ENCODE results near the gene PARD3.

The PARD3 gene

GRCh38 chr10:34824870-34825269 is 9.8 kb upstream of the PARD3 start:
- DNase-seq, result no peak

- DNase-seq, result no peak
Measured at GRCh38 chr10:34821587-34822585, 6.8 kb upstream of the PARD3 start.

- DNase-seq, result no peak
Measured at GRCh38 chr10:34817586-34817985, 2.5 kb upstream of the PARD3 start.

- no peak for DNase-seq
Measured at GRCh38 chr10:34817054-34817453, 2.0 kb upstream of the PARD3 start.

- DNase-seq, result peak in 1 of 14 donors; percentile 27
Measured at GRCh38 chr10:34816501-34817002, 1.5 kb upstream of the PARD3 start.

- DNase-seq, result no peak
Measured at GRCh38 chr10:34816085-34816496, 995 bp upstream of the PARD3 start.

- DNase-seq, result peak in 1 of 14 donors; percentile 65
Measured at GRCh38 chr10:34814913-34815184, 247 bp downstream of the PARD3 start.

- peak in 5 of 14 donors; percentile 15 to 73 (median 41) for DNase-seq
Measured at GRCh38 chr10:34814223-34814912, 728 bp downstream of the PARD3 start.

- DNase-seq, result peak in 1 of 14 donors; percentile 42
Measured at GRCh38 chr10:34813626-34814222, 1.4 kb downstream of the PARD3 start.

- no peak for DNase-seq
Measured at GRCh38 chr10:34812771-34813170, 2.3 kb downstream of the PARD3 start.

GRCh38 chr10:34811968-34812514 is 3.1 kb downstream of the PARD3 start:
- DNase-seq, result no peak

GRCh38 chr10:34811126-34811967 is 3.7 kb downstream of the PARD3 start:
- no peak for DNase-seq

- DNase-seq, result no peak
Measured at GRCh38 chr10:34809796-34810195, 5.3 kb downstream of the PARD3 start.

GRCh38 chr10:34808801-34809745 is 6.0 kb downstream of the PARD3 start:
- DNase-seq, result peak in 11 of 14 donors; percentile 6 to 74 (median 33)

GRCh38 chr10:34808336-34808735 is 6.8 kb downstream of the PARD3 start:
- DNase-seq, result no peak

GRCh38 chr10:34804306-34804705 is 10.8 kb downstream of the PARD3 start:
- no peak for DNase-seq

GRCh38 chr10:34802692-34803091 is 12.4 kb downstream of the PARD3 start:
- no peak for DNase-seq

GRCh38 chr10:34801097-34801733 is 13.9 kb downstream of the PARD3 start:
- no peak for DNase-seq

GRCh38 chr10:34800624-34801023 is 14.5 kb downstream of the PARD3 start:
- DNase-seq, result no peak

- DNase-seq, result no peak
Measured at GRCh38 chr10:34798654-34799053, 16.4 kb downstream of the PARD3 start.

Data from C1 segment of cervical spinal cord (tissue), 14 donors.